HEK293 (cell line): ENCODE data around the gene ARID3B.

Experiments used
- KLF7 ChIP-seq: fragments of 450-650 bp; formaldehyde crosslinking; IDR thresholded peaks from 2 replicates; pipeline ENCODE4 v1.5.1; 2016; ENCODE audit warnings: missing biosample characterization, missing genetic modification characterization, borderline replicate concordance
- MYNN ChIP-seq: fragments of 450-650 bp; formaldehyde crosslinking; IDR thresholded peaks from 2 replicates; pipeline ENCODE4 v1.5.1; 2016; ENCODE audit warnings: missing biosample characterization, missing genetic modification characterization, borderline replicate concordance
- OSR2 ChIP-seq: fragments of 450-650 bp; formaldehyde crosslinking; IDR thresholded peaks from 2 replicates; pipeline ENCODE4 v1.5.1; 2016; ENCODE audit warnings: missing biosample characterization, missing genetic modification characterization
- YY2 ChIP-seq: fragments of 450-650 bp; formaldehyde crosslinking; IDR thresholded peaks from 2 replicates; pipeline ENCODE4 v1.5.1; 2016; ENCODE audit warnings: missing biosample characterization, missing genetic modification characterization
- ZBTB17 ChIP-seq: fragments of 450-650 bp; formaldehyde crosslinking; IDR thresholded peaks from 2 replicates; pipeline ENCODE4 v1.5.1; 2016; ENCODE audit warnings: missing biosample characterization, missing genetic modification characterization
- ZBTB21 ChIP-seq: fragments of 450-650 bp; formaldehyde crosslinking; IDR thresholded peaks from 2 replicates; pipeline ENCODE4 v1.5.1; 2017; ENCODE audit warnings: missing biosample characterization, missing genetic modification characterization
- ZNF184 ChIP-seq: fragments of 450-650 bp; IDR thresholded peaks from 2 replicates; pipeline ENCODE4 v1.5.1; 2018; ENCODE audit warnings: missing biosample characterization, mild to moderate bottlenecking, missing genetic modification characterization
- ZNF248 ChIP-seq: fragments of 450-650 bp; formaldehyde crosslinking; IDR thresholded peaks from 2 replicates; pipeline ENCODE4 v1.5.1; 2017; ENCODE audit warnings: missing biosample characterization, missing genetic modification characterization
- ZNF292 ChIP-seq: fragments of 450-650 bp; formaldehyde crosslinking; IDR thresholded peaks from 2 replicates; pipeline ENCODE4 v1.5.1; 2016; ENCODE audit warnings: low read depth, missing biosample characterization, missing genetic modification characterization, borderline replicate concordance
- ZNF335 ChIP-seq: fragments of 450-650 bp; formaldehyde crosslinking; conservative IDR thresholded peaks from 2 replicates; pipeline ENCODE4 v1.5.1; 2016; ENCODE audit warnings: missing biosample characterization, missing genetic modification characterization
- ZNF341 ChIP-seq: fragments of 450-650 bp; formaldehyde crosslinking; IDR thresholded peaks from 2 replicates; pipeline ENCODE4; 2016; ENCODE audit warnings: low read depth, missing biosample characterization, missing genetic modification characterization
- ZNF366 ChIP-seq: fragments of 450-650 bp; formaldehyde crosslinking; conservative IDR thresholded peaks from 2 replicates; pipeline ENCODE4 v1.5.1; 2016; ENCODE audit warnings: missing biosample characterization, missing genetic modification characterization
- ZNF404 ChIP-seq: fragments of 450-650 bp; formaldehyde crosslinking; IDR thresholded peaks from 2 replicates; pipeline ENCODE4 v1.5.1; 2017; ENCODE audit warnings: missing biosample characterization, missing genetic modification characterization
- ZNF501 ChIP-seq: fragments of 450-650 bp; formaldehyde crosslinking; IDR thresholded peaks from 2 replicates; pipeline ENCODE4 v1.5.1; 2016; ENCODE audit warnings: missing biosample characterization, missing genetic modification characterization
- ZSCAN30 ChIP-seq: fragments of 450-650 bp; IDR thresholded peaks from 2 replicates; pipeline ENCODE4 v1.5.1; 2018; ENCODE audit warnings: missing biosample characterization, mild to moderate bottlenecking, missing genetic modification characterization, moderate library complexity
- ZSCAN5A ChIP-seq: fragments of 450-650 bp; formaldehyde crosslinking; IDR thresholded peaks from 2 replicates; pipeline ENCODE4 v1.5.1; 2016; ENCODE audit warnings: missing biosample characterization, missing genetic modification characterization
- ZXDB ChIP-seq: fragments of 450-650 bp; formaldehyde crosslinking; IDR thresholded peaks from 2 replicates; pipeline ENCODE4 v1.5.1; 2016; ENCODE audit warnings: missing biosample characterization, missing genetic modification characterization
- TF ChIP-seq, protein P1 (sequence below): fragments of 450-650 bp; formaldehyde crosslinking; IDR thresholded peaks from 2 replicates; pipeline ENCODE4 v1.5.1; 2016; ENCODE audit warnings: missing biosample characterization, missing genetic modification characterization
- TF ChIP-seq, protein P2 (sequence below): fragments of 450-650 bp; formaldehyde crosslinking; IDR thresholded peaks from 2 replicates; pipeline ENCODE4 v1.5.1; 2016; ENCODE audit warnings: missing biosample characterization, missing genetic modification characterization
- TF ChIP-seq, protein P3 (sequence below): fragments of 450-650 bp; formaldehyde crosslinking; conservative IDR thresholded peaks from 2 replicates; pipeline ENCODE4 v1.5.1; 2016; ENCODE audit warnings: low read depth, missing biosample characterization, missing genetic modification characterization
- TF ChIP-seq, protein P4 (sequence below): fragments of 450-650 bp; formaldehyde crosslinking; IDR thresholded peaks from 2 replicates; pipeline ENCODE4 v1.5.1; 2016; ENCODE audit warnings: missing biosample characterization, missing genetic modification characterization, borderline replicate concordance

ARID3B gene

DNA sequence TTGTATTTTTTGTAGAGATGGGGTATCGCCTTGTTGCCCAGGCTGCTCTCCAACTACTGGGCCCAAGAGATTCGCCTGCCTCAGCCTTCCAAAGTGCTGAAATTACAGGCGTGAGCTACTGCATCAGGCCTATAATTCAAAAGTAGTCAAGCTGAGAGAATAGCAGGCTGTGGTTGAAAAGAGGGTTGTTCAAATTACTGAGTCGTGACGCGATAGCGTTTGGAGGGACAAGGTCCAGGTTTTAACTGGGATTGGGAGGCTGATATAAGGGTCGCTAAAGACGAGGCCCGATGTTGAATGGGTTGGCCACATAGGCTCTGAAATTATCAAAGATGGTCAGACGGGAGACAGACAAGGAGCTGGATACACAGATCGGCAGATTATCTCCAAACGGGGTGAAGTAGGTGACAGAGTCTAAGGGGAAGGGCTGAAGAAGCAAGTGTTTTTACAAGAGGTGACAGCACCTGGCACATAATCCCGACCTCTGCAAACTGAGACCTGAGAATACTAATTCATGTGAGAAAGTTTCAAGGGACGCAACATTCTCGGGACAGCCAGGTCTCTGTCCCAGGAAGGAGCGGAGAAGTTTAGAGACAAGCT is 759 bp upstream of the ARID3B start (continued):
- TF ChIP-seq, protein P1, sequence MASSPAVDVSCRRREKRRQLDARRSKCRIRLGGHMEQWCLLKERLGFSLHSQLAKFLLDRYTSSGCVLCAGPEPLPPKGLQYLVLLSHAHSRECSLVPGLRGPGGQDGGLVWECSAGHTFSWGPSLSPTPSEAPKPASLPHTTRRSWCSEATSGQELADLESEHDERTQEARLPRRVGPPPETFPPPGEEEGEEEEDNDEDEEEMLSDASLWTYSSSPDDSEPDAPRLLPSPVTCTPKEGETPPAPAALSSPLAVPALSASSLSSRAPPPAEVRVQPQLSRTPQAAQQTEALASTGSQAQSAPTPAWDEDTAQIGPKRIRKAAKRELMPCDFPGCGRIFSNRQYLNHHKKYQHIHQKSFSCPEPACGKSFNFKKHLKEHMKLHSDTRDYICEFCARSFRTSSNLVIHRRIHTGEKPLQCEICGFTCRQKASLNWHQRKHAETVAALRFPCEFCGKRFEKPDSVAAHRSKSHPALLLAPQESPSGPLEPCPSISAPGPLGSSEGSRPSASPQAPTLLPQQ = peak; percentile 13
- TF ChIP-seq ZXDB (tag by site-specific recombination) (peak; percentile 14; the same call in 1 of the 2 replicates), MYNN (peak; percentile 17; the same call in 1 of the 2 replicates), ZNF366 (peak; percentile 38; the same call in 1 of the 2 replicates), KLF7 (no peak), ZNF335 (tag by site-specific recombination) (peak; percentile 94), ZNF248 (no peak), ZNF501 (tag by site-specific recombination) (peak; percentile 92), YY2 (no peak), ZSCAN30 (tag by site-specific recombination) (no peak), ZNF292 (peak; percentile 21; the same call in 1 of the 2 replicates), OSR2 (tag by site-specific recombination) (peak; percentile 78), ZSCAN5A (tag by site-specific recombination) (no peak), ZNF341 (peak; percentile 83), ZBTB17 (tag by site-specific recombination) (peak; percentile 96), ZNF184 (0 out of 2 replicates have a peak, but pooled peaks have one; percentile 42), ZBTB21 (peak; percentile 53; the same call in 1 of the 2 replicates), ZNF404 (no peak)
- TF ChIP-seq, protein P2, sequence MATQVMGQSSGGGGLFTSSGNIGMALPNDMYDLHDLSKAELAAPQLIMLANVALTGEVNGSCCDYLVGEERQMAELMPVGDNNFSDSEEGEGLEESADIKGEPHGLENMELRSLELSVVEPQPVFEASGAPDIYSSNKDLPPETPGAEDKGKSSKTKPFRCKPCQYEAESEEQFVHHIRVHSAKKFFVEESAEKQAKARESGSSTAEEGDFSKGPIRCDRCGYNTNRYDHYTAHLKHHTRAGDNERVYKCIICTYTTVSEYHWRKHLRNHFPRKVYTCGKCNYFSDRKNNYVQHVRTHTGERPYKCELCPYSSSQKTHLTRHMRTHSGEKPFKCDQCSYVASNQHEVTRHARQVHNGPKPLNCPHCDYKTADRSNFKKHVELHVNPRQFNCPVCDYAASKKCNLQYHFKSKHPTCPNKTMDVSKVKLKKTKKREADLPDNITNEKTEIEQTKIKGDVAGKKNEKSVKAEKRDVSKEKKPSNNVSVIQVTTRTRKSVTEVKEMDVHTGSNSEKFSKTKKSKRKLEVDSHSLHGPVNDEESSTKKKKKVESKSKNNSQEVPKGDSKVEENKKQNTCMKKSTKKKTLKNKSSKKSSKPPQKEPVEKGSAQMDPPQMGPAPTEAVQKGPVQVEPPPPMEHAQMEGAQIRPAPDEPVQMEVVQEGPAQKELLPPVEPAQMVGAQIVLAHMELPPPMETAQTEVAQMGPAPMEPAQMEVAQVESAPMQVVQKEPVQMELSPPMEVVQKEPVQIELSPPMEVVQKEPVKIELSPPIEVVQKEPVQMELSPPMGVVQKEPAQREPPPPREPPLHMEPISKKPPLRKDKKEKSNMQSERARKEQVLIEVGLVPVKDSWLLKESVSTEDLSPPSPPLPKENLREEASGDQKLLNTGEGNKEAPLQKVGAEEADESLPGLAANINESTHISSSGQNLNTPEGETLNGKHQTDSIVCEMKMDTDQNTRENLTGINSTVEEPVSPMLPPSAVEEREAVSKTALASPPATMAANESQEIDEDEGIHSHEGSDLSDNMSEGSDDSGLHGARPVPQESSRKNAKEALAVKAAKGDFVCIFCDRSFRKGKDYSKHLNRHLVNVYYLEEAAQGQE (tag by site-specific recombination) = peak; percentile 88
- TF ChIP-seq, protein P3, sequence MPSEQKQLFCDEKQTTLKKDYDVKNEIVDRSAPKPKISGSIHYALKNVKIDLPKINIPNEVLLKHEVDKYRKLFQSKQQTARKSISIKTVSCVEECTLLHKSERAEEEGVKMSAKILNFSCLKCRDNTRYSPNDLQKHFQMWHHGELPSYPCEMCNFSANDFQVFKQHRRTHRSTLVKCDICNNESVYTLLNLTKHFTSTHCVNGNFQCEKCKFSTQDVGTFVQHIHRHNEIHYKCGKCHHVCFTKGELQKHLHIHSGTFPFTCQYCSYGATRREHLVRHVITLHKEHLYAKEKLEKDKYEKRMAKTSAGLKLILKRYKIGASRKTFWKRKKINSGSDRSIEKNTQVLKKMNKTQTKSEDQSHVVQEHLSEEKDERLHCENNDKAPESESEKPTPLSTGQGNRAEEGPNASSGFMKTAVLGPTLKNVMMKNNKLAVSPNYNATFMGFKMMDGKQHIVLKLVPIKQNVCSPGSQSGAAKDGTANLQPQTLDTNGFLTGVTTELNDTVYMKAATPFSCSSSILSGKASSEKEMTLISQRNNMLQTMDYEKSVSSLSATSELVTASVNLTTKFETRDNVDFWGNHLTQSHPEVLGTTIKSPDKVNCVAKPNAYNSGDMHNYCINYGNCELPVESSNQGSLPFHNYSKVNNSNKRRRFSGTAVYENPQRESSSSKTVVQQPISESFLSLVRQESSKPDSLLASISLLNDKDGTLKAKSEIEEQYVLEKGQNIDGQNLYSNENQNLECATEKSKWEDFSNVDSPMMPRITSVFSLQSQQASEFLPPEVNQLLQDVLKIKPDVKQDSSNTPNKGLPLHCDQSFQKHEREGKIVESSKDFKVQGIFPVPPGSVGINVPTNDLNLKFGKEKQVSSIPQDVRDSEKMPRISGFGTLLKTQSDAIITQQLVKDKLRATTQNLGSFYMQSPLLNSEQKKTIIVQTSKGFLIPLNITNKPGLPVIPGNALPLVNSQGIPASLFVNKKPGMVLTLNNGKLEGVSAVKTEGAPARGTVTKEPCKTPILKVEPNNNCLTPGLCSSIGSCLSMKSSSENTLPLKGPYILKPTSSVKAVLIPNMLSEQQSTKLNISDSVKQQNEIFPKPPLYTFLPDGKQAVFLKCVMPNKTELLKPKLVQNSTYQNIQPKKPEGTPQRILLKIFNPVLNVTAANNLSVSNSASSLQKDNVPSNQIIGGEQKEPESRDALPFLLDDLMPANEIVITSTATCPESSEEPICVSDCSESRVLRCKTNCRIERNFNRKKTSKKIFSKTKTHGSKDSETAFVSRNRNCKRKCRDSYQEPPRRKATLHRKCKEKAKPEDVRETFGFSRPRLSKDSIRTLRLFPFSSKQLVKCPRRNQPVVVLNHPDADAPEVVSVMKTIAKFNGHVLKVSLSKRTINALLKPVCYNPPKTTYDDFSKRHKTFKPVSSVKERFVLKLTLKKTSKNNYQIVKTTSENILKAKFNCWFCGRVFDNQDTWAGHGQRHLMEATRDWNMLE (tag by site-specific recombination) = no peak
- TF ChIP-seq, protein P4, sequence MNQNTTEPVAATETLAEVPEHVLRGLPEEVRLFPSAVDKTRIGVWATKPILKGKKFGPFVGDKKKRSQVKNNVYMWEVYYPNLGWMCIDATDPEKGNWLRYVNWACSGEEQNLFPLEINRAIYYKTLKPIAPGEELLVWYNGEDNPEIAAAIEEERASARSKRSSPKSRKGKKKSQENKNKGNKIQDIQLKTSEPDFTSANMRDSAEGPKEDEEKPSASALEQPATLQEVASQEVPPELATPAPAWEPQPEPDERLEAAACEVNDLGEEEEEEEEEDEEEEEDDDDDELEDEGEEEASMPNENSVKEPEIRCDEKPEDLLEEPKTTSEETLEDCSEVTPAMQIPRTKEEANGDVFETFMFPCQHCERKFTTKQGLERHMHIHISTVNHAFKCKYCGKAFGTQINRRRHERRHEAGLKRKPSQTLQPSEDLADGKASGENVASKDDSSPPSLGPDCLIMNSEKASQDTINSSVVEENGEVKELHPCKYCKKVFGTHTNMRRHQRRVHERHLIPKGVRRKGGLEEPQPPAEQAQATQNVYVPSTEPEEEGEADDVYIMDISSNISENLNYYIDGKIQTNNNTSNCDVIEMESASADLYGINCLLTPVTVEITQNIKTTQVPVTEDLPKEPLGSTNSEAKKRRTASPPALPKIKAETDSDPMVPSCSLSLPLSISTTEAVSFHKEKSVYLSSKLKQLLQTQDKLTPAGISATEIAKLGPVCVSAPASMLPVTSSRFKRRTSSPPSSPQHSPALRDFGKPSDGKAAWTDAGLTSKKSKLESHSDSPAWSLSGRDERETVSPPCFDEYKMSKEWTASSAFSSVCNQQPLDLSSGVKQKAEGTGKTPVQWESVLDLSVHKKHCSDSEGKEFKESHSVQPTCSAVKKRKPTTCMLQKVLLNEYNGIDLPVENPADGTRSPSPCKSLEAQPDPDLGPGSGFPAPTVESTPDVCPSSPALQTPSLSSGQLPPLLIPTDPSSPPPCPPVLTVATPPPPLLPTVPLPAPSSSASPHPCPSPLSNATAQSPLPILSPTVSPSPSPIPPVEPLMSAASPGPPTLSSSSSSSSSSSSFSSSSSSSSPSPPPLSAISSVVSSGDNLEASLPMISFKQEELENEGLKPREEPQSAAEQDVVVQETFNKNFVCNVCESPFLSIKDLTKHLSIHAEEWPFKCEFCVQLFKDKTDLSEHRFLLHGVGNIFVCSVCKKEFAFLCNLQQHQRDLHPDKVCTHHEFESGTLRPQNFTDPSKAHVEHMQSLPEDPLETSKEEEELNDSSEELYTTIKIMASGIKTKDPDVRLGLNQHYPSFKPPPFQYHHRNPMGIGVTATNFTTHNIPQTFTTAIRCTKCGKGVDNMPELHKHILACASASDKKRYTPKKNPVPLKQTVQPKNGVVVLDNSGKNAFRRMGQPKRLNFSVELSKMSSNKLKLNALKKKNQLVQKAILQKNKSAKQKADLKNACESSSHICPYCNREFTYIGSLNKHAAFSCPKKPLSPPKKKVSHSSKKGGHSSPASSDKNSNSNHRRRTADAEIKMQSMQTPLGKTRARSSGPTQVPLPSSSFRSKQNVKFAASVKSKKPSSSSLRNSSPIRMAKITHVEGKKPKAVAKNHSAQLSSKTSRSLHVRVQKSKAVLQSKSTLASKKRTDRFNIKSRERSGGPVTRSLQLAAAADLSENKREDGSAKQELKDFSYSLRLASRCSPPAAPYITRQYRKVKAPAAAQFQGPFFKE = no peak
